Measurements from ENCODE around the gene COL1A1. TPM values are rescaled to one million over a fixed set of nuclear protein-coding genes. Genes with fewer than 3 reads are reported as not detected.

Gene COL1A1
- total RNA-seq, 2 experiments from 2014 or later: not detected

DNA sequence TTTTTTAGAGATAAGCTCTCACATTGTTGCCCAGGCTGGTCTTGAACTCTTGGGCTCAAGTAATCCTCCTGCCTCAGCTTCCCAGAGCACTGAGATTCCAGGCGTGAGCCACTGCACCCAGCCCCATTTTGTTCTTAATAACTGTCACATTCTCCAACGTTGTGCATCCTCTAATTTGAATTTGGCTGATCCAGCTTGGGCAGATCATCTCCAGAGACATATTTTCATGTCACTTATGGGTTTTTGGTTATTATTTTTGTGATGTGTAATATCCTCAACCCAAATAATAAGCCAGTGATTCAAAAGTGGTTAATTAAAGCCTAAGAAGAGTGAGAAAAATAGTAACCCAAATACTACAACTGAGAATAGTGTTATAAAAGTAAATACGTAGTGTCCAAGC lies 16.2 kb upstream of the COL1A1 start:
- no peaks in the 10 kb centered on the region for H3K4me1 ChIP-seq (ENCODE audit: insufficient read depth, low read length, poor library complexity, severe bottlenecking)
- no peaks in the 10 kb centered on the region for H3K79me2 ChIP-seq (ENCODE audit: insufficient read depth, low read depth, low read length)
- H3K36me3 ChIP-seq (ENCODE audit: insufficient read depth, low read length): no peaks in the 10 kb centered on the region
- no peak overlapping the region for H3K4me3 ChIP-seq (ENCODE audit: low read depth, low read length, poor library complexity, severe bottlenecking)
- H3K9me2 ChIP-seq (ENCODE audit: insufficient read depth, low read length): no peaks in the 10 kb centered on the region
- no peak overlapping the region for H3K4me2 ChIP-seq (ENCODE audit: low read length)
- ChIA-PET CTCF (ENCODE audit: unreplicated experiment) (no interaction called here), POLR2A (no interaction called here)
- TF ChIP-seq, protein P1, sequence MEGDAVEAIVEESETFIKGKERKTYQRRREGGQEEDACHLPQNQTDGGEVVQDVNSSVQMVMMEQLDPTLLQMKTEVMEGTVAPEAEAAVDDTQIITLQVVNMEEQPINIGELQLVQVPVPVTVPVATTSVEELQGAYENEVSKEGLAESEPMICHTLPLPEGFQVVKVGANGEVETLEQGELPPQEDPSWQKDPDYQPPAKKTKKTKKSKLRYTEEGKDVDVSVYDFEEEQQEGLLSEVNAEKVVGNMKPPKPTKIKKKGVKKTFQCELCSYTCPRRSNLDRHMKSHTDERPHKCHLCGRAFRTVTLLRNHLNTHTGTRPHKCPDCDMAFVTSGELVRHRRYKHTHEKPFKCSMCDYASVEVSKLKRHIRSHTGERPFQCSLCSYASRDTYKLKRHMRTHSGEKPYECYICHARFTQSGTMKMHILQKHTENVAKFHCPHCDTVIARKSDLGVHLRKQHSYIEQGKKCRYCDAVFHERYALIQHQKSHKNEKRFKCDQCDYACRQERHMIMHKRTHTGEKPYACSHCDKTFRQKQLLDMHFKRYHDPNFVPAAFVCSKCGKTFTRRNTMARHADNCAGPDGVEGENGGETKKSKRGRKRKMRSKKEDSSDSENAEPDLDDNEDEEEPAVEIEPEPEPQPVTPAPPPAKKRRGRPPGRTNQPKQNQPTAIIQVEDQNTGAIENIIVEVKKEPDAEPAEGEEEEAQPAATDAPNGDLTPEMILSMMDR (conservative IDR thresholded peaks at IDR 0.05; ENCODE audit: low read length): no peak
- H3K9me3 ChIP-seq (ENCODE audit: low read length): no peaks in the 10 kb centered on the region
- intact Hi-C loops (cut with micrococcal nuclease; ENCODE audit: unreplicated experiment): no loop called here
- H2AFZ ChIP-seq (ENCODE audit: low read length): no peak overlapping the region
- DNase-seq (ENCODE audit: low spot score): no peak
- no peaks in the 10 kb centered on the region for H4K20me1 ChIP-seq (ENCODE audit: insufficient read depth, low read length)
- H3K27ac ChIP-seq (ENCODE audit: low read depth, low read length, poor library complexity, severe bottlenecking): no peak overlapping the region
- BruUV-seq (replicated peaks): no TSS peak

DNA sequence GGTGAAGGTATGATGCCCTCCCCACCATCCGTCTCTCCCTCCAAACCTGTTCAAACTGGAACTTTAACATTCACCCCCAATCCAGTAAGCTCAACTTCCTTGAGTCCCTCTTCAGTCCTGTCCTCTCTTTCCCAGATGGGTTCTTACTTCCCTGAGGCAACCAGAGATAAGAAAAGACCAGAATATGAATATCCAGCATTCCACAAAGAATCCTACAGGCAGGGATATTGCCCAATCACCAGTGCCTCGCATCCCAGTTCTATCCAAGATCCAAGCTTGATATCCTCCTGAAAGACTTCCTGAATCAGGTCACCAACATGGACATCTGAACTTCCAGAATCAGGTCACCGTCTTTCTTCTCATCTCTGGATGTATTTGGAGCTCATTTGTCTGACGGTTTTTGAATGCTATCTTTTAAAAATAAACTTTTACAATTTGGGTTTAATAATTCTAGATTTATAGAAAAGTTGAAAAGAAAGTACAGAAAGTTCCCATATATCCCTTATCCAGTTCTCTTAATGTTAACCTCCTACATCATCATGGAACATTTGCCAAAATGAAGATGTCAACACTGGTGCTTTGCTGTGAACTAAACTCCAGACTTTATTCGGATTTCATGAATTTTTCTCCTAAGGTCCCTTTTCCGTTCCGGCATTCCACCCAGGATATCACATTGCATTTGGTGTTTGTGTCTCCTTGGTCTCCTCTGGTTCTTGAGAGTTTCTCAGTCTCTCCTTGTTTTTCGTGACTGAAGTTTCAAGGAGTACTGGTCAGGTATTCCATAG lies 13.7 kb upstream of the COL1A1 start:
- CTCF ChIA-PET (ENCODE audit: unreplicated experiment): no interaction called here

More for the DNA sequence above, 13.7 kb upstream of the COL1A1 start:
- no peaks in the 10 kb centered on the region for H3K36me3 ChIP-seq (ENCODE audit: insufficient read depth, low read length)
- H3K4me2 ChIP-seq (ENCODE audit: low read length): no peak overlapping the region
- no peaks in the 10 kb centered on the region for H3K79me2 ChIP-seq (ENCODE audit: insufficient read depth, low read depth, low read length)
- no peak overlapping the region for H3K27ac ChIP-seq (ENCODE audit: low read depth, low read length, poor library complexity, severe bottlenecking)
- H3K9me2 ChIP-seq (ENCODE audit: insufficient read depth, low read length): no peaks in the 10 kb centered on the region
- DNase-seq (ENCODE audit: low spot score): no peak
- H3K4me1 ChIP-seq (ENCODE audit: insufficient read depth, low read length, poor library complexity, severe bottlenecking): no peaks in the 10 kb centered on the region
- no peaks in the 10 kb centered on the region for H4K20me1 ChIP-seq (ENCODE audit: insufficient read depth, low read length)
- H3K9me3 ChIP-seq (ENCODE audit: low read length): no peaks in the 10 kb centered on the region
- intact Hi-C loops (cut with micrococcal nuclease; ENCODE audit: unreplicated experiment): no loop called here
- no TSS peak for BruUV-seq (replicated peaks)
- POLR2A ChIA-PET: interaction anchor here (0.6 kb wide), 1 partner anchor 86 kb away, joined by 3 read pairs; no protein-coding TSS in a partner anchor
- H3K4me3 ChIP-seq (ENCODE audit: low read depth, low read length, poor library complexity, severe bottlenecking): no peak overlapping the region
- H2AFZ ChIP-seq (ENCODE audit: low read length): no peak overlapping the region
- TF ChIP-seq EZH2phosphoT487 (IDR thresholded peaks at IDR 0.05; ENCODE audit: borderline replicate concordance, low read depth, low read length): no peak
- TF ChIP-seq, protein P1 (conservative IDR thresholded peaks at IDR 0.05; ENCODE audit: low read length): no peak

Measured in OCI-LY7 (cell line).